ENCODE measurements around the gene TEX19.

Gene TEX19

GRCh38 chr17:82342361-82343079 lies 16.5 kb upstream of the TEX19 start:
- TF ChIP-seq SNAI2 (CRISPR knock-in tag; IDR thresholded peaks at IDR 0.05), result no peak
- no peak for TF ChIP-seq TOX (CRISPR knock-in tag; IDR thresholded peaks at IDR 0.05; ENCODE audit: borderline replicate concordance)
- no peak for TF ChIP-seq ZFP30 (CRISPR knock-in tag; IDR thresholded peaks at IDR 0.05)
- TF ChIP-seq, protein P1, sequence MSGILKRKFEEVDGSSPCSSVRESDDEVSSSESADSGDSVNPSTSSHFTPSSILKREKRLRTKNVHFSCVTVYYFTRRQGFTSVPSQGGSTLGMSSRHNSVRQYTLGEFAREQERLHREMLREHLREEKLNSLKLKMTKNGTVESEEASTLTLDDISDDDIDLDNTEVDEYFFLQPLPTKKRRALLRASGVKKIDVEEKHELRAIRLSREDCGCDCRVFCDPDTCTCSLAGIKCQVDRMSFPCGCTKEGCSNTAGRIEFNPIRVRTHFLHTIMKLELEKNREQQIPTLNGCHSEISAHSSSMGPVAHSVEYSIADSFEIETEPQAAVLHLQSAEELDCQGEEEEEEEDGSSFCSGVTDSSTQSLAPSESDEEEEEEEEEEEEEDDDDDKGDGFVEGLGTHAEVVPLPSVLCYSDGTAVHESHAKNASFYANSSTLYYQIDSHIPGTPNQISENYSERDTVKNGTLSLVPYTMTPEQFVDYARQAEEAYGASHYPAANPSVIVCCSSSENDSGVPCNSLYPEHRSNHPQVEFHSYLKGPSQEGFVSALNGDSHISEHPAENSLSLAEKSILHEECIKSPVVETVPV (CRISPR knock-in tag; IDR thresholded peaks at IDR 0.05), result no peak
- TF ChIP-seq PATZ1 (CRISPR knock-in tag; IDR thresholded peaks at IDR 0.05; ENCODE audit: borderline replicate concordance), result no peak
- no peak for TF ChIP-seq GLIS3 (CRISPR knock-in tag; IDR thresholded peaks at IDR 0.05)
- no peak for TF ChIP-seq OSR1 (CRISPR knock-in tag; IDR thresholded peaks at IDR 0.05)
- no peak for TF ChIP-seq BACH2 (CRISPR knock-in tag; IDR thresholded peaks at IDR 0.05; ENCODE audit: borderline replicate concordance)
- no peak for TF ChIP-seq ZFP3 (CRISPR knock-in tag; IDR thresholded peaks at IDR 0.05)
- no peak for TF ChIP-seq PPARA (CRISPR knock-in tag; IDR thresholded peaks at IDR 0.05; ENCODE audit: borderline replicate concordance)
- TF ChIP-seq POU6F1 (CRISPR knock-in tag; IDR thresholded peaks at IDR 0.05; ENCODE audit: borderline replicate concordance, low read depth), result no peak
- no peak for TF ChIP-seq ZNF565 (CRISPR knock-in tag; conservative IDR thresholded peaks at IDR 0.05; ENCODE audit: low read depth)
- TF ChIP-seq ISL1 (CRISPR knock-in tag; IDR thresholded peaks at IDR 0.05), result no peak
- TF ChIP-seq RARB (CRISPR knock-in tag; IDR thresholded peaks at IDR 0.05), result no peak
- TF ChIP-seq ARNTL (CRISPR knock-in tag; IDR thresholded peaks at IDR 0.05; ENCODE audit: borderline replicate concordance, low read depth), result no peak
- TF ChIP-seq ZC3H10 (CRISPR knock-in tag; IDR thresholded peaks at IDR 0.05), result no peak
- no peak for TF ChIP-seq ESRRG (CRISPR knock-in tag; IDR thresholded peaks at IDR 0.05)
- TF ChIP-seq TCF4 (CRISPR knock-in tag; IDR thresholded peaks at IDR 0.05; ENCODE audit: borderline replicate concordance), result no peak
- TF ChIP-seq ZNF8 (CRISPR knock-in tag; IDR thresholded peaks at IDR 0.05), result no peak
- no peak for ATAC-seq

- no peak for ATAC-seq
- TF ChIP-seq ZNF70 (CRISPR knock-in tag; IDR thresholded peaks at IDR 0.05), result no peak
- no peak for TF ChIP-seq POU6F1 (CRISPR knock-in tag; IDR thresholded peaks at IDR 0.05; ENCODE audit: borderline replicate concordance, low read depth)
- TF ChIP-seq, protein P2, sequence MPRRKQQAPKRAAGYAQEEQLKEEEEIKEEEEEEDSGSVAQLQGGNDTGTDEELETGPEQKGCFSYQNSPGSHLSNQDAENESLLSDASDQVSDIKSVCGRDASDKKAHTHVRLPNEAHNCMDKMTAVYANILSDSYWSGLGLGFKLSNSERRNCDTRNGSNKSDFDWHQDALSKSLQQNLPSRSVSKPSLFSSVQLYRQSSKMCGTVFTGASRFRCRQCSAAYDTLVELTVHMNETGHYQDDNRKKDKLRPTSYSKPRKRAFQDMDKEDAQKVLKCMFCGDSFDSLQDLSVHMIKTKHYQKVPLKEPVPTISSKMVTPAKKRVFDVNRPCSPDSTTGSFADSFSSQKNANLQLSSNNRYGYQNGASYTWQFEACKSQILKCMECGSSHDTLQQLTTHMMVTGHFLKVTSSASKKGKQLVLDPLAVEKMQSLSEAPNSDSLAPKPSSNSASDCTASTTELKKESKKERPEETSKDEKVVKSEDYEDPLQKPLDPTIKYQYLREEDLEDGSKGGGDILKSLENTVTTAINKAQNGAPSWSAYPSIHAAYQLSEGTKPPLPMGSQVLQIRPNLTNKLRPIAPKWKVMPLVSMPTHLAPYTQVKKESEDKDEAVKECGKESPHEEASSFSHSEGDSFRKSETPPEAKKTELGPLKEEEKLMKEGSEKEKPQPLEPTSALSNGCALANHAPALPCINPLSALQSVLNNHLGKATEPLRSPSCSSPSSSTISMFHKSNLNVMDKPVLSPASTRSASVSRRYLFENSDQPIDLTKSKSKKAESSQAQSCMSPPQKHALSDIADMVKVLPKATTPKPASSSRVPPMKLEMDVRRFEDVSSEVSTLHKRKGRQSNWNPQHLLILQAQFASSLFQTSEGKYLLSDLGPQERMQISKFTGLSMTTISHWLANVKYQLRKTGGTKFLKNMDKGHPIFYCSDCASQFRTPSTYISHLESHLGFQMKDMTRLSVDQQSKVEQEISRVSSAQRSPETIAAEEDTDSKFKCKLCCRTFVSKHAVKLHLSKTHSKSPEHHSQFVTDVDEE (CRISPR knock-in tag; IDR thresholded peaks at IDR 0.05), result no peak
- TF ChIP-seq ZNF565 (CRISPR knock-in tag; conservative IDR thresholded peaks at IDR 0.05; ENCODE audit: low read depth), result no peak
- no peak for TF ChIP-seq OSR1 (CRISPR knock-in tag; IDR thresholded peaks at IDR 0.05)
- no peak for TF ChIP-seq CSDC2 (CRISPR knock-in tag; IDR thresholded peaks at IDR 0.05)
- no peak for TF ChIP-seq CREB5 (CRISPR knock-in tag; IDR thresholded peaks at IDR 0.05; ENCODE audit: low read depth)
- no peak for TF ChIP-seq PPARA (CRISPR knock-in tag; IDR thresholded peaks at IDR 0.05; ENCODE audit: borderline replicate concordance)
- no peak for TF ChIP-seq PATZ1 (CRISPR knock-in tag; IDR thresholded peaks at IDR 0.05; ENCODE audit: borderline replicate concordance)
- no peak for TF ChIP-seq TOX (CRISPR knock-in tag; IDR thresholded peaks at IDR 0.05; ENCODE audit: borderline replicate concordance)
- no peak for TF ChIP-seq ZFP30 (CRISPR knock-in tag; IDR thresholded peaks at IDR 0.05)
- TF ChIP-seq ARNTL (CRISPR knock-in tag; IDR thresholded peaks at IDR 0.05; ENCODE audit: borderline replicate concordance, low read depth), result no peak
- no peak for TF ChIP-seq ZC3H10 (CRISPR knock-in tag; IDR thresholded peaks at IDR 0.05)
Observed at GRCh38 chr17:82343560-82343959, 15.5 kb upstream of the TEX19 start.

All from SK-N-SH treated with all-trans-retinoic acid at 6 μM for 48 hours (cell line).